DND-41 (cell line): Measurements from ENCODE around the gene CABLES2.

Experiments
- ATAC-seq: fragments of 200-7000 bp; cut with Tn5 transposase; 3 replicates; pipeline ENCODE4 v1.9.1; 2021; ENCODE audit warnings: low read depth; ENCODE audit not compliant: insufficient read depth
- DNase-seq: peaks from one replicate; pipeline ENCODE4 v3.0.0-alpha.2; 2020
- H2AFZ ChIP-seq: 2 replicates; pipeline ENCODE4 v1.6.0; 2012; ENCODE audit warnings: low read depth, low read length
- H3K27ac ChIP-seq: 2 replicates; pipeline ENCODE4 v1.5.1; 2012; ENCODE audit warnings: low read length, inconsistent platforms
- H3K27me3 ChIP-seq: fragments of 200-600 bp; sonication (generic); 2 replicates; pipeline ENCODE4 v1.6.0; 2012; ENCODE audit warnings: low read length, mild to moderate bottlenecking, inconsistent platforms; ENCODE audit not compliant: insufficient read depth, poor library complexity
- H3K36me3 ChIP-seq: 2 replicates; pipeline ENCODE4 v1.5.1; 2012; ENCODE audit warnings: low read length, inconsistent platforms; ENCODE audit not compliant: insufficient read depth
- H3K4me1 ChIP-seq: 2 replicates; pipeline ENCODE4 v1.5.1; 2012; ENCODE audit warnings: mild to moderate bottlenecking, low read length; ENCODE audit not compliant: insufficient read depth
- H3K4me2 ChIP-seq: 2 replicates; pipeline ENCODE4 v1.6.0; 2012; ENCODE audit warnings: mild to moderate bottlenecking, moderate library complexity, low read length, inconsistent platforms; ENCODE audit not compliant: insufficient read depth
- H3K4me3 ChIP-seq, 2 experiments: fragments of 200-600 bp in 1 of 2; shearing (Covaris generic) in 1 of 2; 2 replicates each; pipeline ENCODE4 v1.5.1; 2012 to 2016; ENCODE audit warnings: inconsistent platforms in 2 of 2, low read length in 2 of 2, mild to moderate bottlenecking in 2 of 2, low read depth in 1 of 2, moderate library complexity in 1 of 2
- H3K79me2 ChIP-seq: 2 replicates; pipeline ENCODE4 v1.6.0; 2012; ENCODE audit warnings: low read length, inconsistent platforms; ENCODE audit not compliant: insufficient read depth
- H3K9ac ChIP-seq: 2 replicates; pipeline ENCODE4 v1.6.0; 2012; ENCODE audit warnings: low read depth, mild to moderate bottlenecking, inconsistent platforms, low read length, moderate library complexity
- H3K9me3 ChIP-seq: 2 replicates; pipeline ENCODE4 v1.5.1; 2012; ENCODE audit warnings: low read length, moderate library complexity, mild to moderate bottlenecking, inconsistent platforms; ENCODE audit not compliant: insufficient read depth, severe bottlenecking
- H4K20me1 ChIP-seq: 2 replicates; pipeline ENCODE4 v1.6.0; 2012; ENCODE audit warnings: low read length; ENCODE audit not compliant: insufficient read depth
- CTCF ChIP-seq: IDR thresholded peaks from 2 replicates; pipeline ENCODE4 v1.5.1; 2012; ENCODE audit warnings: borderline replicate concordance, low read length, moderate library complexity, mild to moderate bottlenecking; ENCODE audit not compliant: poor library complexity, severe bottlenecking; ENCODE audit errors: extremely low read depth
- EZH2 ChIP-seq: IDR thresholded peaks from 3 replicates; pipeline ENCODE4 v1.6.1; 2012; ENCODE audit warnings: borderline replicate concordance, low read depth, mild to moderate bottlenecking, moderate library complexity, low read length, inconsistent platforms; ENCODE audit not compliant: severe bottlenecking

Gene CABLES2

GRCh38 chr20:62405981-62406513 is 1.0 kb downstream of the CABLES2 start:
- Histone ChIP-seq H3K36me3 (peaks cover 43% of the 10 kb centered on the region), H3K9ac (peak overlapping the region; percentile 98), H3K4me3 (peak overlapping the region; percentile 89 to 96; a peak in 3 of 4 replicates), H3K27ac (peak overlapping the region; percentile 83), H4K20me1 (peaks cover 55% of the 10 kb centered on the region), H2AFZ (no peak overlapping the region), H3K27me3 (no peaks in the 10 kb centered on the region), H3K4me1 (peaks cover 46% of the 10 kb centered on the region), H3K9me3 (no peaks in the 10 kb centered on the region), H3K79me2 (peaks cover 40% of the 10 kb centered on the region), H3K4me2 (peak overlapping the region; percentile 95)
- TF ChIP-seq EZH2 (no peak), CTCF (no peak)
- no peak for DNase-seq
- ATAC-seq: no peak

- H3K27me3 ChIP-seq: no peaks in the 10 kb centered on the region
- H3K4me1 ChIP-seq: peaks cover 45% of the 10 kb centered on the region
- TF ChIP-seq EZH2 (no peak), CTCF (peak; percentile 41)
- no peak for ATAC-seq
- peaks cover 40% of the 10 kb centered on the region for H3K79me2 ChIP-seq
- peak overlapping the region; percentile 98 for H3K9ac ChIP-seq
- H3K27ac ChIP-seq: no peak overlapping the region
- H3K4me2 ChIP-seq: peak overlapping the region; percentile 95
- peaks cover 44% of the 10 kb centered on the region for H3K36me3 ChIP-seq
- H4K20me1 ChIP-seq: peaks cover 56% of the 10 kb centered on the region
- H2AFZ ChIP-seq: no peak overlapping the region
- no peaks in the 10 kb centered on the region for H3K9me3 ChIP-seq
- no peak for DNase-seq
- H3K4me3 ChIP-seq: peak overlapping the region; percentile 89 to 96; a peak in 3 of 4 replicates
These were observed 1.7 kb downstream of the CABLES2 start for GRCh38 chr20:62405108-62405980.

GRCh38 chr20:62404761-62405107 is 2.4 kb downstream of the CABLES2 start:
- H3K27me3 ChIP-seq: no peaks in the 10 kb centered on the region
- no peak overlapping the region for H3K27ac ChIP-seq
- no peak overlapping the region for H2AFZ ChIP-seq
- H4K20me1 ChIP-seq: peaks cover 56% of the 10 kb centered on the region
- DNase-seq: no peak
- H3K4me1 ChIP-seq: peaks cover 39% of the 10 kb centered on the region
- peaks cover 40% of the 10 kb centered on the region for H3K79me2 ChIP-seq
- H3K9me3 ChIP-seq: no peaks in the 10 kb centered on the region
- TF ChIP-seq CTCF (peak; percentile 16), EZH2 (no peak)
- no peak for ATAC-seq
- peak overlapping the region in 1 of 2 experiments; percentile 96; a peak in 1 of 4 replicates for H3K4me3 ChIP-seq
- peak overlapping the region; percentile 95 for H3K4me2 ChIP-seq
- H3K9ac ChIP-seq: peak overlapping the region; percentile 98; the same call in 1 of the 2 replicates
- peaks cover 44% of the 10 kb centered on the region for H3K36me3 ChIP-seq
